ENCODE measurements around the gene CCDC106.

Gene CCDC106

DNA sequence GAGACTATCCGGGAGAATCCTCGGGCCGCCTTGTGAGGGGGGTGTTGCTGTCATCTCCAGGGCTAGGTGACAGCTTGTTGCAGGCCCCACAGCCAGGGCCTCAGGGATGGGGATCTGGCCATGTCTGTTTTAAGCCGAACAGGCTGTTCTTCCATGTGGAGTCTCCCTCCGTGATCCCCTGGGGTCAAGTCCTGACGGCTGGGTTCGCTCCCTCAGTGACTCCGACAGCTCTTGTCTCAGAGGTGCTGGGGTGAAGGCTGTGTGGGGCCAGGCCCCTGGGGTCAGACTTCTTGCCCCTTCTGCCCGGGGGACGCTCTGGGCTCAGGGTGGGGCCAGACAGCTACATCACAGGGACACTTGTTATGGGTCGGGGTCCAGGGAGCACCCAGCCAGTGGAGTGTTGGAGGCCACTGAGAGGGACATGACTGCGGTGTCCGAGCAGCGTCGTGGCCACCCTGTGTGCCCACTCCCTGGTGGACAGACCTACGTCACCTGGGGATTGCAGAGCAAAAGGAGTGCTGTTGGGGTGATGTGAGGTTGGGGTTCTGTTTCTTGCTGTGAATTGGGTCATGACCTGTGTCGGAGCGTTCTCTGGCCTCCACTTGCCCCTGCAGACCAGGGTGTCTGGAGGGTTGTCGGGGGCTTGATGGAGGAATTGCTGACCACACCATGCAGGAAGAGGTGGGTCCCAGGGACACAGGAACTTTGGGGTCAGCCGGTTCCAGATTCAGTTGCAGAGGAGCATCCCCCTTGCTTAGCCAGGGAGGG lies 48.5 kb downstream of the CCDC106 start:
- TF ChIP-seq CTCF (IDR thresholded peaks at IDR 0.05; ENCODE audit: low read depth, low read length, missing control alignments): no peak

DNA sequence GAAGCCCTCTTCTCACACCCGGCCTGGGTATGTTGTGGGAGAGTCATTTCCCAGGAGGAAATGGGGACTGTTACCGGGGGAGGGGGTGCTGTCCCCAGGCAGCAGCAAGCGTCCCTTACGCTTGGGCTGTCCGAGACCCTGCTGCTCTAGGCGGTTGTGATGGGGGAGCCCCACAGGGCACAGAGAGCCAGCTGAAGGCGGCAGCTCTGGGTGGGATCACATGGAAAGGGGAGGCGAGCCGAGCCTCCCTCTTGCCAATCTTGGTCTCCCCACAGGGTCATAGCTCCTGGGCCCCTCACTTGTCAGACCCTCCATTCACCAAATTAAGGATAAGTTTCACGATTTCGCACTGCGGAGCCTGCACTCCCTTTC lies 49.0 kb downstream of the CCDC106 start:
- no peak for TF ChIP-seq CTCF (IDR thresholded peaks at IDR 0.05; ENCODE audit: low read depth, low read length, missing control alignments)
- H3K4me3 ChIP-seq (replicated peaks; ENCODE audit: low read depth, low read length): no peak overlapping the region
- no peak for DNase-seq (ENCODE audit: extremely low read depth, low read depth)

More for the DNA sequence above, 48.5 kb downstream of the CCDC106 start:
- no peak for DNase-seq (ENCODE audit: extremely low read depth, low read depth)
- H3K4me3 ChIP-seq (replicated peaks; ENCODE audit: low read depth, low read length): no peak overlapping the region

DNA sequence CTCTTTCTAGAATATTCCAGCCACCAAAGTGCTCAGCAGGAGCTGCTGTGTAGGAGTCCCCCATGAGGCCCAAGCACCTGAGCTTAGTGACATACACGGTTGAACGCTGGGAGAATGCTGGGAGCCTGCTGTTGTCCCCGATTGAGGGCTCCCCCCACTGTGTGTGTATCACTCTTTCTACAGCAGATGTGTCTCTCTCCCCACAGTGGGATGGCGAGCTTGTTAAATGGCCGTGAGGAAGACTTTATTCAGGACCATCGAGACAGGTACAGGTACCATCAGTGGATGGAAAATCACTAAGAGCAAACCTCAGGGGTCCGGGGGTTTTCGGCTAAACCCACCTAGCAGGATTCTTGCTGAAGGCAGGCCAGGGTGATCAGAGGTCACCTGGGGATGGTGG lies 49.7 kb downstream of the CCDC106 start:
- no peak overlapping the region for H3K4me3 ChIP-seq (replicated peaks; ENCODE audit: low read depth, low read length)
- DNase-seq (ENCODE audit: extremely low read depth, low read depth): no peak
- no peak for TF ChIP-seq CTCF (IDR thresholded peaks at IDR 0.05; ENCODE audit: low read depth, low read length, missing control alignments)

DNA sequence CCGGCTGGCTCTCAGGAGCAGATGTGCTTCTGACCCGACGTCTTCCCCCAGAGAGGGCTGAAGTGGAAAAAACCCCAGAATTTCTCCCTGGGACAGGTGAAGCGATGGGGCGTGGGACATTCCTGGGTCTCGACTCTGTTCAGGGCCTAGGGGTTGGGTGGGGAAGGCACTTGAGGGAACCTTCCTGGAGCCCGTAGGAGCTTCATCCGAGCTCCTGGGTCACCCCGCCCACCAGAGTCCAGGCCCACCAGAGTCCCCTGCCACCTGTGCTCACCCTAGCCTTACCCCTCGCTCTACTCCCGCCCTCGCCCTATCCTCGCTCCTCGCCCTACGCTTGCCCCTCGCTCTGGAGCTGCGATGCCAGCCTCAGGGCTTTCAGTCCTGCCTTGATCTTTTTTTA lies 50.2 kb downstream of the CCDC106 start:
- no peak for DNase-seq (ENCODE audit: extremely low read depth, low read depth)
- TF ChIP-seq CTCF (IDR thresholded peaks at IDR 0.05; ENCODE audit: low read depth, low read length, missing control alignments): no peak

GRCh38 chr19:55699221-55699620 lies 51.2 kb downstream of the CCDC106 start:
- no peak overlapping the region for H3K4me3 ChIP-seq (replicated peaks; ENCODE audit: low read depth, low read length)
- DNase-seq (ENCODE audit: extremely low read depth, low read depth): no peak
- no peak for TF ChIP-seq CTCF (IDR thresholded peaks at IDR 0.05; ENCODE audit: low read depth, low read length, missing control alignments)

More for the DNA sequence above, 50.2 kb downstream of the CCDC106 start:
- no peak overlapping the region for H3K4me3 ChIP-seq (replicated peaks; ENCODE audit: low read depth, low read length)

- TF ChIP-seq CTCF (IDR thresholded peaks at IDR 0.05; ENCODE audit: low read depth, low read length, missing control alignments): no peak
- no peak for DNase-seq (ENCODE audit: extremely low read depth, low read depth)
- no peak overlapping the region for H3K4me3 ChIP-seq (replicated peaks; ENCODE audit: low read depth, low read length)
Measured at GRCh38 chr19:55700813-55701212, 52.8 kb downstream of the CCDC106 start.

Data from HFF-Myc (cell line).